EL (cell line): ENCODE results near the gene FRMD5.

Source experiments
- DNase-seq: peaks from one replicate; pipeline ENCODE4 v3.0.0-alpha.2; 2016

Gene FRMD5

DNA sequence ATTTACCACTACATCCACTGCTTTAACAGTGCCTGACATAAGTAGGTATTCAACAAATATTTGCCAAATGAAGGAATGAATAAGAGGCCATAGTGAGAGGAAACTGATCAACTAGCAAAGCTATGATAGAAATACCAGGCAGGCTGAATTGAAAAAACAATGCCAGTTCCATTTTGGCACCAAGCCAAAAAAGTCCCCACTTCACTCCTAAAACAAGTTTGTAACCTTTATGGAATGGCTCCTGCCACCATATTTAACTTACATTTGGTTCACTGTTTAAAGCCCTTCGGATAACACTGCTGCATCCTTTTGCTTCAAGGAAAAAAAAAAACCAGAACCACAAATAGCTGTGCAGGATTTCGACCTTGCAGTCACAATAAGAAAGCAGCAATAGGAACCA, 166.1 kb downstream of the FRMD5 start:
- peak; percentile 30 for DNase-seq

DNA sequence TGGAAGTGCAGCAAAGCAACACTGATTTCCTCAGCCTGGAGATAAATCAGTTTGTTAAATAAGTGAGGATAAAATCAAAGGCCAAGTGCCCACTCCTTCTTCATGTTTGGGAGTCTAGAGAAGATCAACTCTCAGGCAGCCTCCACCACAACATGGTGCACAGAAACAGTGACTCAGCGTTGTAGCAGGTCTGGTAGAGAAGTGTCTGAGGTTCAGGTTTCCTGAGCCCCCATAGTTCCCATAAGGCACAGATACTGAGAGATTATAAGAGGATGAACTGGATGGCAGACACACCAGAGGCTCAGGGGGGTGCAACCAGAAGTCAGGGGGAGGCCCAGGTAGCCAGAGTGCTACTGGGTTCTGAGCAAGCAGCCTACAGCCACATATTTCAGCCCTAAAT, 166.7 kb downstream of the FRMD5 start:
- peak; percentile 25 for DNase-seq

DNA sequence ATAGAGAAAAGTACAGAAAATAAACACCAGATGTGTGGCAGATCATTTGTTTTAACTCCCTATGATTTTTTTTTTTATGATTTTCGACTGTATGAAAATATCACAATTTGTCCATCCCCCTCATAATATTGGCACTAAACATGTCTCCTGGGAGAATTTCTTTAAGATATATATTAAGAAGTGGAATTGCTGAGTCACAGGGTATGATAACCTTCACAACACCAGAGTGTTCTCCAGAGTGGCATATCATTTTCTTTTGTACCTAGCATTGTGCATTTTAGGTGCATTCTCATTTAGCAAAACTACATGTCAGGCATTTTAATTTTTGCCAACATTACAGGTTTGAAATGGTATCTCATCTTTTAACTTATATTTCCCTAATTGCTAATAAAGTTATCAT, 170.9 kb downstream of the FRMD5 start:
- DNase-seq: no peak

DNA sequence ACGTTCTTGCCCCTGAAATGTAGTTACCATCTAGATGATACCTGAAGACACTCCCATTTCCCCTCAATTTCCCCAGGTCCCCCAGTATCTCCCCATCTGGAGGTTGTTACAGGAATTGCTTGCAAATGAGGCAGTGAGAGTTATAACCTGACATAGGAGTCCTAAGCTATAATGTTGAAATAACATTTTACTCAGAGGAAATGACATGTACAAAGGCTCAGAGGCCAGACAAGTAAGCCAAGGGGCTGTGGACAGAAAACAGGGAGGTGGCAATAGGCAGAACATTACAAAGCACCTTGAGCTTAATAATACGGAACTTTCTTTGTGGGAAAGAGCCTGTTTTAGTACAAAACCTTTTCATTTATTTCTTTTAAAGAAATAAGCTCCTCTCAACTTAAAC, 171.9 kb downstream of the FRMD5 start:
- no peak for DNase-seq

DNA sequence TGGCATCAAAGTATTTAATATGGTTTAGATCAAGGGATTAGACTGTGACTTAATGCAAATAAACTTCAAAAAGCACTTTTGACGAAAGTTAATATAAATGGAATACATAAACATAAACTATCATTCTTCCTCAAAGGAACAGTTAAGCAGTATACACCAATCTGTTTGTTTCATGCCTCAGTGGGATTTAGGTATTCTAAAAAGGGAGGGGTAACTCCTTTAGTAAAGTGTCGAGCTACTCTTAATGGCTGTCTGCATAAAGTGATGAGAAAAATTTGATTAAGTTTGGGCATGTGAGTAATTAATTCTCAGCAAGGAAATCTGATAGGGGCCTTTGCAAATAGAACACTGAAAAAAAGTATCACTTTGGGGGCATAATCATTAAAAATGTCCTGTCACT, 176.9 kb downstream of the FRMD5 start:
- no peak for DNase-seq

DNA sequence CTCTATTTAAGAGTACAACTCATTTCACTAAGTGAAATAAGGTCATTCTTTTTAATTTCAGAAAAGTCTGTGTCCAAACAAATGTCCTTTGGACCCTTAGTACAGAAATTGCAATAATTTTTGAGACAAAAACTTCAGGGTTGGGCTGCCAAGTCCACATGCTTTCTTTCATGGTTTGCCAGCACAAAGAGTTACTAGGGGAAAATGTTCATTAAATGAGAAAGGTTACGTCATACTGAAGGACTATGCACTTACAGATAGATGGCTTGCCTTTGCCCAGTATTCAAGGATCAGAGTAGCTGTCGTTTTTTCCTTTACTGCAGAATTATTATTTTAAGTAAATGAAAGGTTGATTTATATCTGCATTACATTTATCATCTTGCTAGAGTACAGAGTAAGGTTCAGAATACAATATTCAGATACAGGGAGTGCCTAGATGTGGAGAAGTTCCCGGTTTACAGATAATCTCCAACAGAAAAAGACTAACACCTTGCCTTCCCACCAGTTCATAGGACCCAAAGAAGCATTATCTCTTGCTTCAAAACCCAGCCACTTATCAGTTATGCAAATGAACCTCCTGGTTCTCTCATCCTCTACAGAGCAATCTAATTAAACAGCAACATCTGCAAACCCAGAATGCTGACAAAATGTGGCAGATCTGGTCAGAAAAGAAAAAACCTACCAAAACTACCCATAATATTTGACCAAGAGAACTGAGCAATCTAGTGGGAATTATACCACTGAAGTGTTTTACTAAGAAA, 179.3 kb downstream of the FRMD5 start:
- no peak for DNase-seq

DNA sequence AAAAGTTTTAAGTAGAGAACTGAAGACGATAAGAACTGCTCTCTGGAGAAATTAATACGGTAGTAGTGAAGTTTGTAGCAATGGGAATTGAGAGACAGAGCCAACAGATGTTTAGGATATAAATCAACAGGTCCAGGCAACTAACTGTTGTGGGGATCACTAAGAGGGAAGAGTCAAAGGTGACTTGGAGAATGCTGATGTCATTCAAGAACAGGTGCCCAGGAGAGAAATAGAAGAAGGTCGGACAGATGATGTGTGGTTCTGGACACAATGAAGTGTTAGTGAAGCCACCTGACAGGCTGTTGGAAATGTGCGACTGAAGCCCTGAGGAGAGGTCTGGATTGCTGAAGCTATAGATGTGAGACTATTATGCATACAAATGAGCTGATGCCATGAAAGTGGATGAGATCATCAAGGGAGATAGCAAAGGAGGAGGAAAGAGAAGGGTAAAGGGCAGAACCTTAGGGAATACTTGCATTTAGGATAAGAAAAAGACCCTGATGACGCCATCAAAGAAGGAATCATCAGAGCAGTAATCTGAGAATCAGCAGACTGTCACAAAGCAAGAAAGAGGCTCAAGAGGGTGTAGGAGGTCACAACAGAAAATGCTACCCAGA, 183.7 kb downstream of the FRMD5 start:
- DNase-seq: no peak

DNA sequence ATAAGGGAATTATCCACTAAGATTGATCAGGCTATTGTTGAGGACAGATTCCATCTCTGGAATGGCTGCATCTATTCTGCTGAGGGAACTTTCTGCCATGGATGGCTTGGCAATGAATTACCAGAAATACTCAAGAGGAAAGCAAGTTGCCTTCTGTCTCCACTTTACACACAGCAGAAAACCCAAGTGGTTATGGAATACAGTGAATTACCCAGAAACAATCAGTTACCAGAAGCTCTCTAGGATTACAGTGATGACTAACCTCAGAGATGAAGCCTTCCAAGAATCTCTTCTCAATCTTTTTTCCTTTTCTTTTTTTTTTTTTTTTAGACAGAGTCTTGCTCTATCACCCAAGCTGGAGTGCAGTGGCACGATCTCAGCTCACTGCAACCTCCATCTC, 185.0 kb downstream of the FRMD5 start:
- DNase-seq: peak; percentile 26

DNA sequence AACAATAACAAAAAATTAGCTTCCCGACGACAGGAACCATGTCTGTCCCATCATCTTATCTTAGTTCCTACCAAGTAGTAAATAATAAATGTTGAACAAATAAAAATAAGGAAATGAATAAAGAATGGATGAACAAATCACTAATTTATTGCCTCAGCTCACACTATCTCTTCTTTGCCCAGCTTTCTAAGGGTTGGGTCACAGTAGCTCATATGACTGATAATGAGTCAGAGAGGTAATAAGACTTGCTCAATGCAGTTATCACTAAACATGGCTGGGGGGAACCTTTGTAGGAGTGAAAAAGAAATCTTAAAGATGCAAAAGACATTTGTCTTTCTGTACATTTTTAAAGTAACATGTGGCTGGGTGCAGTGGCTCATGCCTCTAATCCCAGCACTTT, 186.0 kb downstream of the FRMD5 start:
- peak; percentile 63 for DNase-seq

DNA sequence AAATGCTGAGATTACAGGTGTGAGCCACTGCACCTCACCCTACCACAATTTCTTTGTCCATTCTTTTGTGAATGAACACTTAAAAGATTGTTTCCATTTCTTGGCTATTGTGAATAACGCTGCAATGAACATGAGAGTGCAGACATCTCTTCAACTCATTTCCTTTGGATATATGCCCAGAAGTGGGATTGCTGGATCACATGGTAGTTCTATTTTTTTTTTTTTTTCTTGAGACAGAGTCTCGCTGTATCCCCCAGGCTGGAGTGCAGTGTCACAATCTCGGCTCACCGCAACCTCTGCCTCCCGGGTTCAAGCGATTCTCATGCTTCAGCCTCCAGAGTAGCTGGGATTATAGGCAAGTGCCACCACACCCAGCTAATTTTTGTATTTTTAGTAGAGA, 194.8 kb downstream of the FRMD5 start:
- peak; percentile 59 for DNase-seq

DNA sequence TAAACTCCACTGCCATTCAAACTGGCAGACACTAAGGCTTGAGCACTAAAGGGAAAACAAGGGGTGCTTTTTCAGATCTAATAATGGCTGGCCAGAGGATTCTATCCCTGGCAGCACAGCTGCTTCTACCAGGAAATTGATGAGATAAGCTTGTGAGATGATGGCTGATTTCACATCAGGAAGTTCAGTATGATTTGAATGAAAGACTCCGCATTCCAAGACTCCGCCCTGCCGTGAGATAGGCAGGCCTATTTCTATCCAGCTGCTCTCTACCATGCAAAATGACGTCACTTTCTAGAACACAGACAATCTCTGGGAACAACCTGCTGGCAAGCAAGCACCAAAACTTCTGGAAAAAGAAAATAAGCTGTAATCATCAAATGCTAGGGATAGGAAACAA, 196.5 kb downstream of the FRMD5 start:
- DNase-seq: no peak

DNA sequence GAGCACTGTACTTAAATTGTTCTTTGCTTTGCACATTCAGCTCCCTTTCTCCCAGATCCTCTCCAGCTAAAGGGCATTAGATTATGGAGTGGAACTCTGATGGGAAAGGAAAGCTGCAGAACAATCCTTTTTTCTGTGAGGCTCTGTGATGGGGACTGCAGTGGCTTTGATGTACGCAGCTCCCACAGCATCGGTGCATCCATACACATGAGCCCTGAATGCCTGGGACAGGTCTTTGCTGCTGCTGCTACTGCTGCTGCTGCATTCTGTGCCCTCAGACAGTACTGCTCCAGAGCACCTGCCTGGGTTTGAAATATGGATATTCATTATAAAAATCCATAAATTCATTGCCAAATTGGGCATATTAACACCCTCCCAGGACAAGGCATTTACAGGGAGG, 203.9 kb downstream of the FRMD5 start:
- DNase-seq: no peak

DNA sequence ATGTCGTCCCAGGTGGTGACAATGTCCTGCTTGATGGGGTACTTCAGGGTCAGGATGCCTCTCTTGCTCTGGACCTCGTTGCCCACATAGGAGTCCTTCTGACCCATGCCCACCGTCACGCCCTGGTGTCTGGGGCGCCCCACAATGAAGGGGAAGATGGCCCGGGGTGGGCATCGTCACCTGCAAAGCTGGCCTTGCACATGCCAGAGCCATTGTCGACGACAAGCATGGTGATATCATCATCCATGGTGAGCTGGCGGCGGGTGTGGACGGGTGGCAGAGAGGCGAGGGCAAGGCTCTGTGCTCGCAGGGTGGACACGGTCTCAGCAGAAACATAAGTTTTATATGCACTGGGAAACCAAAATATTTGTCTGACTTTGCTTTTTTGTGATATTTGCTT, 205.1 kb downstream of the FRMD5 start:
- no peak for DNase-seq

DNA sequence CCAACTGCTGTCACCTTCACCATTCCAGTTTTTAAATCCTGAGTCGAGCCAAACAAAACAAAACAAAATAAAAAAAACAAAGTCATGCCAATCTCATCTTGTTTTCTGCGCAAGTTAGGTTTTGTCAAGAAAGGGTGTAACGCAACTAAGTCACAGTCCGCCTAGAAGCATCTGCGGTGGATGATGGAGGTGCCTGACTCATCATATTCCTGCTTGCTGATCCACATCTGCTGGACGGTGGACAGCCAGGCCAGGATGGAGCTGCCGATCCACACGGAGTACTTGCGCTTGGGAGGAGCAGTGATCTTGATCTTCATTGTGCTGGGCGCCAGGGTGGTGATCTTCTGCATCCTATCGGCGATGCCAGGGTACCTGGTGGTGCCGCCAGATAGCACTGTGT, 206.2 kb downstream of the FRMD5 start:
- no peak for DNase-seq

DNA sequence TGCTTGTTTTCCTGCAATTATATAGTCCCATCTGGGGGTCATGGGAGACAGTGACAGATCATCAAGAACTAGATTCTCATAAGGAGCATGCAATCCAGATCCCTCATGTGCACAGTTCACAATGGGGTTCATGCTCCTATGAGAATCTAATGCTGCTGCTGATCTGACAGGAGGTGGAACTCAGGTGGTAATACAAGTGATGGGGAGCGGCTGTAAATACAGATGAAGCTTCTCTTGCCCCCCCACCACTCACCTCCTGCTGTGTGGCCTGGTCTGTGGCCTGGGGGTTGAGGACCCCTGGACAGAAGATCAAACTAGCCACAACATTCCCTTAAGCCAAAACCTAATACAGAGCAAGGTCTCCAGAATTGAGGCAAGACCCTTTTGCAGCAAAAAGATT, 207.1 kb downstream of the FRMD5 start:
- no peak for DNase-seq

DNA sequence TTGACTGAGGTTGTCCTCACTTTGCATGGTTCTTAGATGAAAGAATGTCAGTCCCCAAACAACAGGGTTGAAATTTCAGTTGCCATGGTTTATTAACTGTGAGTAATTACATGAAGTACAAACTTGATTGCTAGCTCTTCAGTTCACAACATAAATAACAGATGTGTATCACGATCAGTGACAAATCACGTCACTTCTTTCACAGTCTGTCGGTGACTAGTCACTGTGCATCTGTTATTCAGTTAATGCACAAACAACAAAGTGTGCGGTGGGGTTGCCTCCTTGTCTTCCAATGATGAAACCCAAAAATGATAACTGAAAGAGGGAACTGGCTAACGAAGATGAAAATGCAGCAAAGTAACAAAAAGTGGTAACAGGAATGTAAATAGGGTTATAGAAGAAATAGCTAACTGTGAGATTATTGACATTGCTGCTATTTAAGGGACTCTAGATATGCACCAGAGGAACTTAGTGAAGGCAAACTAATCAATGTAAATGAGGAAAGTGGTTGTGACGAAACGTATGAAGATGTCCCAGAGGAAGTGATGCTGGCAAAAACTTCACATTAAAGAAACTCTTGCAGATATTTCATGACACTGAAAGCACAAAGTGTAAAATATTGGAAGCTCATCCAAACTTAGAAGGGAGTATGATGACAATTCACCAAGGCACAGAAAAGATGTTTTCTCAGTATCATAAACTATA, 208.9 kb downstream of the FRMD5 start:
- DNase-seq: no peak

DNA sequence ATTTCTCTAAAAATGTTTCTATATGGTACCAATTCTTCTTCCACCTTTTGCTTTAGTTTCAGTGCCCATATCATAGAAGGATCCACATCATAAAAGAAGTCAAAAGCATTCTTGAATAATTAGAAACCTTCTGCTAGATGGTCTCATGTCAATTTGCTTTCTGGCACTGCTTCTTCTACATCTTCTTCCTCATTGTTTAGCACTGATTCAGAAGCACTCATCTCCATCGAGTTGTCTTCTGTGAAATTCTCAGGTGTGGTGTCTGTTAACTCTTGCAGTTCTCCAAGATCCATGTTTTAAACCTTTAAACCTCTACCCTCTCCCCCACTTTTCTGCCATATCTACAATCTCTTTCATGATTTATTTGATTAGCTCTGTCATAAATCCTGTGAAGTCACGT, 213.5 kb downstream of the FRMD5 start:
- DNase-seq: no peak

DNA sequence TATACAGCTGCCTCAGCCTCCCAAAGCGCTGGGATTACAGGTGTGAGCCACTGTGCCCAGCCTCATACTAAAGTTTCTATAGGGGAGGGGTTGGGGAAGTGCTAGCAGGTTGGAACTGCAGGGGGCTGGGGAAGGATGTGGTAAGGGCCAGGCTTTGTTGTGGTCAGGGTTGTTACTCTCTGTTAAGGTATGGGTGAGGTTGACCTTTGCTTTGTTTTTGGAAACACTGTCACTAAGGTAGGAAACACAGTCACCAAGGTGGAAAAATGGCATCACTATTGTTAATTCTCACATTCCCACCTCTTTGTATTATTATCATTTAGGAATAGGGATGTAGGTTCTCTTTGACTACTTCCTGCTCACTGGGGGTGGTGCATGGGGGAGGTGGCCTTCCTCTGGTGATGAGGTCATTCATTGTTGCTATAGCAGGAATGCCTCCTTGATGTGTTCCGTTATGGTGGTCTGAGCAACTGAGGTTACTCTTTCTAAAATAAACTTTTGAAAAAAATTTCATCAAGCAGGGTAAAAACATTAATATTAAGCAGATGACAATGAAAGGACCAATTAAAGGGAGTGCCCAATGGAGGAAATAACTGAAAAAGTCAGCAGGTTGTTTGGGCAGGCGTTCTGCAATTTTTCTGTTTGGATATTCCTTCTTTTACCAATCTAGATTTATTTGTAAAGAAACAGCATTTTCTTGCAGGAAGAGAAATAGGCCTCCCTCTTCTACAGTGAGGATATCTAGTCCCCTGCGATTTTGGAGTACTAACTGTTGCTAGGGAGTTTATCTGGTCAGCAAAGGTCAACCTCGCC, 217.8 kb downstream of the FRMD5 start:
- DNase-seq: no peak

DNA sequence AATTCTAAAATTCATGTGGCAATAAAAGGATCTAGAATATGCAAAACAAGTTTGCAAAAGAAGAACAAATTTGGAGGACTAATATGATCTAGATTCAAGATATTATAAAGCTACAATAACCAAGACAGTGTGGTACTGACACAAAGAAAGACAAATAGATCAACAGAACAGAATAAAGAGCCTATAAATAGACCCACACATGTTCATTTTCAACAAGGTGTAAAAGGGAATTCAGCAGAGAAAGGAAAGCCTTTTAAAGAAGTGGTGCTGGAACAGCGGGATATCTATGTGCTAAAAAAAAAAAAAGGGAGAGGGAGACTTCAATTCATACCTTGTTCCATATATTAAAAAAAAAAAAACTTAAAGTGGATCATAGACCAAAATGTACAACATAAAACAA, 219.3 kb downstream of the FRMD5 start:
- no peak for DNase-seq

DNA sequence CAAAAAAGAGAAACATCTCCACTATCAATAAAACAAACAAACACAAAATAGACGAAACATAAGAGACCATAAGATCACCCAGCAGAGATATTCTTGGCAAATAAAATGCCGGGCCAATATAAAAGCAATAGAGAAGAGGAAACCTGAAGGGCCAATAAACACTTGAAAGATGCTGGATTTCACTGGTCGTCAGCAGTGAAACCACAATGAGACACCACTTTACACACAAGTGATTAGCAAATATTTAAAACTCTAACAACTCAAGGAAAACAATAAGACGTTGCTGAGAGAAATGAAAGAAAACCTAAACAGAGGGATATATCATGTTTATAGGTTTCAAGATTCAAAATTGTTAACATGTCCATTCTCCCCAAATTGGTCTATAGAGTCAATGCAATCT, 219.7 kb downstream of the FRMD5 start:
- DNase-seq: no peak

DNA sequence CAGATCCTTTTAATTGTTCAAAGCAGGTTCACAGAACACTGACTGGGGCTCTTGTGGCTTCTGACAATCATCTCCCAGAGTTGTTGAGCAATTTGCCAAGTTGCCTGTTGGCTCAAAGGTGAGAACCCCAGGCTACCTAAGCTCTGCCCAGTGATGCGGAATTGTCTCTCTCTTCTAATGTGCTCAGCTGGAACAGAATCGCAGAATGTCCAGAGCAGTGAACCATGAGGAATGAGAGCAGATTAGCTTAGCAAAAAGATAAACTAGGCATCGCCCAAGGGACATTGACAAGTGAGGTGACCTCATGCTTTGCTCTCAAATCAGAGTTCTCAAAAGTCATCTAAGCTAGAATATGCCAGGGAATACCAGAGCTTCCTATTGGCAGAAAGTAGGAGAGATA, 220.2 kb downstream of the FRMD5 start:
- DNase-seq: no peak

DNA sequence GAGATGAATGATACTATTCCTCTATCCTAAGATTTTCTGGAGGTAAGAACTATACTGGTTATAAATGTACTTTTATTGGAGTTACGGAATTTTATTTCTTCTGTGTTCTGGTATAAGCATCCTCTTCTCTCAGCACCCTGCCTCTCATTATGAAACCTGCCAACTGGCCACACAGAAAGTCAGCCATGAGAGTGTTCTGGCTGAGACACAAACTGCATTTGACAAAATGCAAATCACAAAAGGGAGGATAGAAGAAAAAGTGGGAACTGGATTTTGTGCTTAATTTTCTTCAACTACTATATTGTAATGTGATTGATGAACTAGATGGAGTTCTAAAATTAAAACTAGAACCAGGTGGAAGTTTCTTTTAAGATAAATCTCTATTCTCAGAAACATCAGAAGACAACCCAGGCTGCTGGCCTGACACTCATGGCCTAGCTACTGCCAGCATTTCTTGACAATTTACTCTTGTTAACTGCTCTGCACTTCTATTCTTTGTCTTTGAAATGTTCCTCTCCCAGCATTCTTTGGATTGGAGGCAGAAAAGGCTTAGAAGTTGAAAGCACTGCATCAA, 225.2 kb downstream of the FRMD5 start:
- no peak for DNase-seq

DNA sequence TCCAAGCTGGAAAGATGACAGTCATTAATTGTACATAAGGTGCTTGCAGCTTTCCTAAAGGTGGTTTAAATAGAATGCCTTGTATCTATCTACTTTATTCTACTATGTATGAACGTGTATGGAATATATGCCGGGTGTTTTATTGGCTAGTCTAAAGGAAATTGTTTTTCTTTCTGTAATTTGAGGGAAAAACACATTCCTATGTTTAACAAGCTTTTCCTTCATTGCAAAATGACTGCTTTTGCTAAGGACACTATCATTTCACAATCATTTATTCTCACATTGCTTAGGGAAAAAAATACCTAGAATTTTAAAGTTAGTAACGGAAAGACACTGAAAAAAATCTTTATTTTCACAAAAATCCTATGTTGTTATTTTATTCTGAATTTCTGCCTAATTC, 226.5 kb downstream of the FRMD5 start:
- no peak for DNase-seq
